ENCODE results near the gene PPEF2. TPM values are rescaled to one million over a fixed set of nuclear protein-coding genes. Genes with fewer than 3 reads are reported as not detected.
"Not testable (repeated sequence)": the region's sequence is repeated elsewhere in the genome, so short reads cannot be mapped to it uniquely, and the experiment has no call there.

Gene PPEF2
- under 0.01 TPM for total RNA-seq

GRCh38 chr4:75902352-75902751 is at the start of gene PPEF2:
Gene PPEF2, minus strand, starts transcription at chr4:75902452. Its CDS starts 6,127 bp downstream, at chr4:75896325.
- FAIRE-seq (no peak), DNase-seq (ENCODE audit: low spot score in 2 of 2) (no peak)

GRCh38 chr4:75950213-75950815 is 48.1 kb upstream of the PPEF2 start:
- DNase-seq (ENCODE audit: low spot score in 2 of 2) (no peak), FAIRE-seq (no peak)

GRCh38 chr4:75948822-75949444 is 46.7 kb upstream of the PPEF2 start:
- no peak for FAIRE-seq
- DNase-seq (ENCODE audit: low spot score in 2 of 2): no peak

- FAIRE-seq: no peak
- peak; percentile 51 to 58 for DNase-seq (ENCODE audit: low spot score in 2 of 2)
These were observed 38.5 kb upstream of the PPEF2 start, which contains the start of gene NAAA for GRCh38 chr4:75940692-75941253. Gene NAAA, minus strand, starts transcription at chr4:75941013. Its CDS starts 64 bp downstream, at chr4:75940949.

GRCh38 chr4:75939890-75940691 is 37.8 kb upstream of the PPEF2 start:
- DNase-seq (ENCODE audit: low spot score in 2 of 2) (peak; percentile 68 to 72), FAIRE-seq (no peak)

GRCh38 chr4:75935628-75936027 is 33.4 kb upstream of the PPEF2 start:
- DNase-seq (ENCODE audit: low spot score in 2 of 2) (no peak), FAIRE-seq (no peak)

- DNase-seq (ENCODE audit: low spot score in 2 of 2): no peak
- no peak for FAIRE-seq
These were observed 27.9 kb upstream of the PPEF2 start for GRCh38 chr4:75930152-75930551.

- not testable (repeated sequence) for DNase-seq (ENCODE audit: low spot score in 2 of 2); FAIRE-seq
These were observed 22.7 kb upstream of the PPEF2 start for GRCh38 chr4:75924916-75925315.

GRCh38 chr4:75924309-75924827 is 22.1 kb upstream of the PPEF2 start:
- FAIRE-seq (no peak), DNase-seq (ENCODE audit: low spot score in 2 of 2) (no peak)

- FAIRE-seq: no peak
These were observed 20.3 kb upstream of the PPEF2 start for GRCh38 chr4:75922588-75922987.

GRCh38 chr4:75921910-75922309 is 19.7 kb upstream of the PPEF2 start:
- DNase-seq (ENCODE audit: low spot score in 2 of 2) (no peak), FAIRE-seq (no peak)

More at GRCh38 chr4:75922588-75922987, 20.3 kb upstream of the PPEF2 start:
- DNase-seq (ENCODE audit: low spot score in 2 of 2): no peak

- DNase-seq (ENCODE audit: low spot score in 2 of 2): no peak
- no peak for FAIRE-seq
These were observed 18.1 kb upstream of the PPEF2 start for GRCh38 chr4:75920327-75920726.

GRCh38 chr4:75919920-75920319 is 17.7 kb upstream of the PPEF2 start:
- FAIRE-seq (no peak), DNase-seq (ENCODE audit: low spot score in 2 of 2) (no peak)

GRCh38 chr4:75916091-75916661 is 13.9 kb upstream of the PPEF2 start:
- peak in 1 of 2 donors; percentile 51 for DNase-seq (ENCODE audit: low spot score in 2 of 2)
- FAIRE-seq: no peak

- no peak for FAIRE-seq
These were observed 10.7 kb upstream of the PPEF2 start for GRCh38 chr4:75912968-75913367.

GRCh38 chr4:75910831-75911230 is 8.6 kb upstream of the PPEF2 start:
- FAIRE-seq; DNase-seq (ENCODE audit: low spot score in 2 of 2): not testable (repeated sequence)

More at GRCh38 chr4:75912968-75913367, 10.7 kb upstream of the PPEF2 start:
- no peak for DNase-seq (ENCODE audit: low spot score in 2 of 2)

- no peak for DNase-seq (ENCODE audit: low spot score in 2 of 2)
- FAIRE-seq: no peak
These were observed 7.2 kb upstream of the PPEF2 start for GRCh38 chr4:75909405-75909804.

- FAIRE-seq: no peak
- DNase-seq (ENCODE audit: low spot score in 2 of 2): no peak
These were observed 6.3 kb upstream of the PPEF2 start for GRCh38 chr4:75908555-75908954.

- DNase-seq (ENCODE audit: low spot score in 2 of 2) (no peak), FAIRE-seq (no peak)
These were observed 5.7 kb upstream of the PPEF2 start for GRCh38 chr4:75907966-75908365.

GRCh38 chr4:75904076-75904475 is 1.8 kb upstream of the PPEF2 start:
- FAIRE-seq: no peak
- DNase-seq (ENCODE audit: low spot score in 2 of 2): no peak

Measured in frontal cortex (tissue), 4 donors.